Measurements from ENCODE around the gene COL19A1.
"Not testable (repeated sequence)": the region's sequence is repeated elsewhere in the genome, so short reads cannot be mapped to it uniquely, and the experiment has no call there.

DNA sequence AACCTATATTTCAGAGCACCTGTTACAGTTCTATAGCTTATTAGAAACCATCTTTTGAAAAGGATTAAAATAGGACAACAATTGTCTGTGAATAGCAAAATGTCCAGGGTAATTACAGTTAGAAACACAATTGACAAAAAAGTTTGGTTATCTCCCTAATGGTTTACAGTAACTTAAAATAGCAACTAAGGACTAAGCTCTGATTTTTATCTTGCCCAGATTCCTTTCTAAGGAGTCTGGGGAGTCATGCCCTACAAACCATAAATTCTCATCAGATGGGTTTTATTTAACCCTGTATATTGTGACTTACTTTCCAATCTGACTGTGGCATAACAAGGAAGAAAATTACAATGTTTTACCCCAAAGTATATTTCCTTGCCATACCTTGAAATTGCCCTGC lies 26.9 kb downstream of the COL19A1 start:
- TF ChIP-seq, protein P1, sequence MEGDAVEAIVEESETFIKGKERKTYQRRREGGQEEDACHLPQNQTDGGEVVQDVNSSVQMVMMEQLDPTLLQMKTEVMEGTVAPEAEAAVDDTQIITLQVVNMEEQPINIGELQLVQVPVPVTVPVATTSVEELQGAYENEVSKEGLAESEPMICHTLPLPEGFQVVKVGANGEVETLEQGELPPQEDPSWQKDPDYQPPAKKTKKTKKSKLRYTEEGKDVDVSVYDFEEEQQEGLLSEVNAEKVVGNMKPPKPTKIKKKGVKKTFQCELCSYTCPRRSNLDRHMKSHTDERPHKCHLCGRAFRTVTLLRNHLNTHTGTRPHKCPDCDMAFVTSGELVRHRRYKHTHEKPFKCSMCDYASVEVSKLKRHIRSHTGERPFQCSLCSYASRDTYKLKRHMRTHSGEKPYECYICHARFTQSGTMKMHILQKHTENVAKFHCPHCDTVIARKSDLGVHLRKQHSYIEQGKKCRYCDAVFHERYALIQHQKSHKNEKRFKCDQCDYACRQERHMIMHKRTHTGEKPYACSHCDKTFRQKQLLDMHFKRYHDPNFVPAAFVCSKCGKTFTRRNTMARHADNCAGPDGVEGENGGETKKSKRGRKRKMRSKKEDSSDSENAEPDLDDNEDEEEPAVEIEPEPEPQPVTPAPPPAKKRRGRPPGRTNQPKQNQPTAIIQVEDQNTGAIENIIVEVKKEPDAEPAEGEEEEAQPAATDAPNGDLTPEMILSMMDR (IDR thresholded peaks at IDR 0.05) = not testable (repeated sequence)
- TF ChIP-seq POLR2A (IDR thresholded peaks at IDR 0.05) = not testable (repeated sequence)
